RWPE1 (cell line): ENCODE results near the gene NR3C1.
A peak's percentile ranks its signal among the peaks of the same experiment; 100 is the strongest.

ENCODE experiments used
- CTCF ChIA-PET: fragments of 350-600 bp; sonication (Branson Sonifier 250); formaldehyde crosslinking; extraction: SDS; loops from one replicate; lab custom pipeline; 2021; lab: Yijun Ruan, JAX
- POLR2A ChIA-PET: fragments of 400-600 bp; formaldehyde crosslinking; extraction: SDS; loops from one replicate; lab custom pipeline; 2020; ENCODE audit warnings: antibody characterized with exemption; ENCODE audit not compliant: low non-redundant PET; lab: Yijun Ruan, JAX
- DNase-seq: peaks from one replicate; pipeline ENCODE4 v3.0.0; 2012; ENCODE audit warnings: low spot score
- H3K27ac ChIP-seq: fragments of 450-650 bp; 2 replicates; pipeline ENCODE4 v1.5.1; 2017
- CTCF ChIP-seq: fragments of 450-650 bp; conservative IDR thresholded peaks from 2 replicates; pipeline ENCODE4 v1.5.1; 2017; ENCODE audit warnings: low read depth, mild to moderate bottlenecking

Gene NR3C1

GRCh38 chr5:143284002-143284401 is 119.5 kb downstream of the NR3C1 start:
- DNase-seq: no peak
- H3K27ac ChIP-seq: no peak overlapping the region
- TF ChIP-seq CTCF: no peak
- CTCF ChIA-PET: no interaction called here
- POLR2A ChIA-PET: no interaction called here

DNA sequence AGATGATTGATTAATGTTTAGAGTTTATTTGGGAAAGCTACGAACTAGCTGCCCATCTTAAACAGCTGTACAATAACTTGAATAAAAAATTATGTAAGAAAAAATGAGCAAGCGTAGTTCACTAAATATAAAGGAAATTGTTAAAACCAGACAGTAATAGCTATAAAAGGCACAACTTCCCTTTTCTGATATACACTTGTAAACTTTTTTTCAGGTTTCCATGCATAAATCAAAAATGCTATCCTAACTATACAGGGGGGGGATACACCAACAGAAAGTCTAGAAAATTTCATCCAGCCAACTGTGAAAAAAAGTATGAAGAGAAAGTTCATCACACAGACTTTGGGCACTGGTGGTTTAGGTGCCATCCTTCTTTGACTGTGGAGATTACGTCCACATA is 122.3 kb downstream of the NR3C1 start:
- no peak overlapping the region for H3K27ac ChIP-seq
- no peak for TF ChIP-seq CTCF
- ChIA-PET POLR2A (no interaction called here), CTCF (interaction anchor here (0.7 kb wide), 1 partner anchor 862 kb away, joined by 4 read pairs; no protein-coding TSS in a partner anchor)
- no peak for DNase-seq

DNA sequence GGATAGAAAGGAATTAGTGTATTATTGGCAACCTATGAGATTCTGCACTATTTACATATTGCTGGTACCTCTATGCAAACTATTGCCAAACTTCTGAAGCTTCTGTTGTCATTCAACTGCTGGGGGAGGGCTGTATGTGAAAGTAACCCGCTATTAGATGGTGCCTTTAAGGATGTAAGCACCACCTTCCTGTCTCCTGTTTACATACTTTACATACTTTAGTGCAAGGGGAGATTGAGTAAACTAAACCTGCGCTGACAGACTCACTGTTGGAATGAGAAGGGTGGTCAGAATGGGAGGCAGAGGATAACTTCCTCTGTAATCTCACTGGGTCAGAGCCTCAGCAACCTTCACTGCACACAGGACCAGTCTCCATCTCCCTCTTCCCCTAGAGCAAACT is 123.8 kb downstream of the NR3C1 start:
- no peak overlapping the region for H3K27ac ChIP-seq
- DNase-seq: peak; percentile 19
- CTCF ChIA-PET: no interaction called here
- POLR2A ChIA-PET: no interaction called here
- TF ChIP-seq CTCF: no peak

DNA sequence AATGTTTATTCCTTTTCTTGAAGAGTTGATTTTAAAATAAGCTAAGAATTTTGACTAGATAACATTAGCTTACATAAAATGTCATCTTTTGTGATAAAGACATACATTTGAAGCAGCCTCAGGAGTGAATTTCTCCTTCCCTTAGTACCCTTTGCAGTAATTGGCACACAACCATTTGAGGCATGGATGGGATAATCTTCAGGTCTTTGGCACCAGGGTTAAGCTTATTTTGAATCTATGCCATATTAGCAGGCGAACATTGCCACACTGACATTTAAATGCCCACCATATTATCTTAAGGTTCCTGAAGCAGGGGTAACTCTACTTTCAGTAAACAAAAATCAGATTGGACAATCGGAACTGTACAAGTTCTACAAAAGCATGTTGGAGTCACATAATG is 126.0 kb downstream of the NR3C1 start:
- H3K27ac ChIP-seq: no peak overlapping the region
- POLR2A ChIA-PET: no interaction called here
- DNase-seq: no peak
- TF ChIP-seq CTCF: no peak
- CTCF ChIA-PET: interaction anchor here (0.6 kb wide), 1 partner anchor 1608 kb away, joined by 3 read pairs; no protein-coding TSS in a partner anchor

GRCh38 chr5:143275512-143276363 is 127.7 kb downstream of the NR3C1 start:
- no peak for TF ChIP-seq CTCF
- ChIA-PET CTCF (interaction anchor here (0.7 kb wide), 1 partner anchor 408 kb away, joined by 3 read pairs; no protein-coding TSS in a partner anchor), POLR2A (no interaction called here)
- no peak for DNase-seq
- no peak overlapping the region for H3K27ac ChIP-seq

GRCh38 chr5:143274952-143275351 is 128.5 kb downstream of the NR3C1 start:
- CTCF ChIA-PET: no interaction called here
- no peak for TF ChIP-seq CTCF
- POLR2A ChIA-PET: no interaction called here

More at GRCh38 chr5:143274952-143275351, 128.5 kb downstream of the NR3C1 start:
- no peak for DNase-seq
- H3K27ac ChIP-seq: no peak overlapping the region
